Measurements from ENCODE around the gene APOBEC2.

The APOBEC2 gene

DNA sequence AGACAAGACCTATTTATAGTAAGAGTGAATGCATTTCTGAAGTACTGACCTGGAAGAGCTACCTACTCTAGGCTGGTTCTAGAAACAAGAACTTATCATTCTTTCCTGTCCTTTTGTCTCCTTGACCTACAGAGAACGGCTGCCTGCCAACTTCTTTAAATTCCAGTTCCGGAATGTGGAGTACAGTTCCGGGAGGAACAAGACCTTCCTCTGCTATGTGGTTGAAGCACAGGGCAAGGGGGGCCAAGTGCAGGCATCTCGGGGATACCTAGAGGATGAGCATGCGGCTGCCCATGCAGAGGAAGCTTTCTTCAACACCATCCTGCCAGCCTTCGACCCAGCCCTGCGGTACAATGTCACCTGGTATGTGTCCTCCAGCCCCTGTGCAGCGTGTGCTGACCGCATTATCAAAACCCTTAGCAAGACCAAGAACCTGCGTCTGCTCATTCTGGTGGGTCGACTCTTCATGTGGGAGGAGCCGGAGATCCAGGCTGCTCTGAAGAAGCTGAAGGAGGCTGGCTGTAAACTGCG, 8.3 kb downstream of the APOBEC2 start:
- Histone ChIP-seq H4K20me1 (ENCODE audit: insufficient read depth, low read length) (no peaks in the 10 kb centered on the region), H3K4me3 (ENCODE audit: low read depth in 1 of 2, low read length in 2 of 2) (no peak overlapping the region), H3K9ac (ENCODE audit: low read depth, low read length) (no peak overlapping the region), H3K27me3 (ENCODE audit: insufficient read depth, low read length, poor library complexity) (no peaks in the 10 kb centered on the region), H3K27ac (ENCODE audit: low read length) (no peak overlapping the region), H3K4me1 (ENCODE audit: insufficient read depth, low read length) (no peaks in the 10 kb centered on the region), H3K79me2 (ENCODE audit: insufficient read depth, low read length) (no peaks in the 10 kb centered on the region), H3K4me2 (ENCODE audit: insufficient read depth, low read length) (no peak overlapping the region), H2AFZ (ENCODE audit: low read depth, low read length) (no peak overlapping the region), H3K36me3 (ENCODE audit: insufficient read depth, low read length) (peaks cover 39% of the 10 kb centered on the region), H3K9me3 (ENCODE audit: insufficient read depth, low read length, severe bottlenecking) (no peaks in the 10 kb centered on the region)
- DNase-seq (no peak), ATAC-seq (ENCODE audit: insufficient read depth, low read depth) (no peak)
- no peak for TF ChIP-seq EZH2 (IDR thresholded peaks at IDR 0.05; ENCODE audit: borderline replicate concordance, low read depth, low read length, severe bottlenecking)
- TF ChIP-seq, protein P1, sequence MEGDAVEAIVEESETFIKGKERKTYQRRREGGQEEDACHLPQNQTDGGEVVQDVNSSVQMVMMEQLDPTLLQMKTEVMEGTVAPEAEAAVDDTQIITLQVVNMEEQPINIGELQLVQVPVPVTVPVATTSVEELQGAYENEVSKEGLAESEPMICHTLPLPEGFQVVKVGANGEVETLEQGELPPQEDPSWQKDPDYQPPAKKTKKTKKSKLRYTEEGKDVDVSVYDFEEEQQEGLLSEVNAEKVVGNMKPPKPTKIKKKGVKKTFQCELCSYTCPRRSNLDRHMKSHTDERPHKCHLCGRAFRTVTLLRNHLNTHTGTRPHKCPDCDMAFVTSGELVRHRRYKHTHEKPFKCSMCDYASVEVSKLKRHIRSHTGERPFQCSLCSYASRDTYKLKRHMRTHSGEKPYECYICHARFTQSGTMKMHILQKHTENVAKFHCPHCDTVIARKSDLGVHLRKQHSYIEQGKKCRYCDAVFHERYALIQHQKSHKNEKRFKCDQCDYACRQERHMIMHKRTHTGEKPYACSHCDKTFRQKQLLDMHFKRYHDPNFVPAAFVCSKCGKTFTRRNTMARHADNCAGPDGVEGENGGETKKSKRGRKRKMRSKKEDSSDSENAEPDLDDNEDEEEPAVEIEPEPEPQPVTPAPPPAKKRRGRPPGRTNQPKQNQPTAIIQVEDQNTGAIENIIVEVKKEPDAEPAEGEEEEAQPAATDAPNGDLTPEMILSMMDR (IDR thresholded peaks at IDR 0.05; ENCODE audit: borderline replicate concordance, extremely low read depth, low read length, poor library complexity, severe bottlenecking), result no peak

DNA sequence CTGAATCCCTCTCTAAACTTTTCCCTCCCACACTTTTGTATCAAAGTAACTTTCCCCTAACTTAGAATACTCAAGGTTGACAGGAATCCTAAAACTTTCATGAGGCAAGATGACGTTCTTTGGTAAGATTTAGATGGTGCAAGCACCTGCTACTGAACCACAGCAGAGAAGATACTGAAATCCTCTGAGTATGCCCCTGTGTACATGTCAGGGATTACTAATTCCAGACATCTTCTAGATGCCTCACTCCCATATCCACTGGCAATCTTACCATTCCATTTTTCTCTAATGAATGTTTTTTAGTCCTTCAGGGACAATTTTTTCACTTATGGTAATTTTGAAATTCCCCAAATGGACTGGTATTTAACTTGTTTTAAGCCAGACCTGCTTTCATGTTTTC, 9.1 kb downstream of the APOBEC2 start:
- no peak overlapping the region for H3K27ac ChIP-seq (ENCODE audit: low read length)
- H3K4me3 ChIP-seq (ENCODE audit: low read depth in 1 of 2, low read length in 2 of 2), result no peak overlapping the region
- no peak overlapping the region for H2AFZ ChIP-seq (ENCODE audit: low read depth, low read length)
- TF ChIP-seq, protein P1 (IDR thresholded peaks at IDR 0.05; ENCODE audit: borderline replicate concordance, extremely low read depth, low read length, poor library complexity, severe bottlenecking), result no peak
- TF ChIP-seq EZH2 (IDR thresholded peaks at IDR 0.05; ENCODE audit: borderline replicate concordance, low read depth, low read length, severe bottlenecking), result no peak
- no peak for DNase-seq
- H3K4me1 ChIP-seq (ENCODE audit: insufficient read depth, low read length), result peaks cover 2% of the 10 kb centered on the region; the same call in 1 of the 2 replicates
- peaks cover 45% of the 10 kb centered on the region for H3K36me3 ChIP-seq (ENCODE audit: insufficient read depth, low read length)
- no peaks in the 10 kb centered on the region for H4K20me1 ChIP-seq (ENCODE audit: insufficient read depth, low read length)
- H3K4me2 ChIP-seq (ENCODE audit: insufficient read depth, low read length), result no peak overlapping the region
- no peaks in the 10 kb centered on the region for H3K27me3 ChIP-seq (ENCODE audit: insufficient read depth, low read length, poor library complexity)
- no peaks in the 10 kb centered on the region for H3K9me3 ChIP-seq (ENCODE audit: insufficient read depth, low read length, severe bottlenecking)
- no peak overlapping the region for H3K9ac ChIP-seq (ENCODE audit: low read depth, low read length)
- 0 out of 2 replicates have a peak, but pooled peaks cover 2% of the 10 kb centered on the region for H3K79me2 ChIP-seq (ENCODE audit: insufficient read depth, low read length)
- ATAC-seq (ENCODE audit: insufficient read depth, low read depth), result no peak

DNA sequence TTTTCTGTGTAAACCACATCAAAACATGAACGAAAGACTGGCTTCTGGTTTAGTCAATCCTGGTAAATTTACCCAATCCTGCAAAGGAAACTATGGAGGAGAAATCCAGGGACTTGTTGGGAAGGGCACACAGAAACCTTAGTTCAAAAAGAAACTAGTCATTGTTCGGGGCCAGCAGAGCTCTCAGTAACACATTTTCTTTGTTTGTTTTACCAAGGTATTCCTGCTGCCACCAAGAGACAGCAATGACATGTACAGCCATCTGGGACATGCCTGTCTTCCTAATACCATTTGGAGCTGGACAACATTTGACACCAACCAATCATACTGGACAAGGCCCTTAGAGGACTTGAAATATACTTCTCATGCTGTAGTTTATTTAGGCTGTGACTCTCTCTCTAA, 10.9 kb downstream of the APOBEC2 start:
- H3K4me3 ChIP-seq (ENCODE audit: low read depth in 1 of 2, low read length in 2 of 2), result no peak overlapping the region
- no peak overlapping the region for H3K4me2 ChIP-seq (ENCODE audit: insufficient read depth, low read length)
- H4K20me1 ChIP-seq (ENCODE audit: insufficient read depth, low read length), result no peaks in the 10 kb centered on the region
- peaks cover 62% of the 10 kb centered on the region for H3K36me3 ChIP-seq (ENCODE audit: insufficient read depth, low read length)
- H3K79me2 ChIP-seq (ENCODE audit: insufficient read depth, low read length), result 0 out of 2 replicates have a peak, but pooled peaks cover 2% of the 10 kb centered on the region
- no peak overlapping the region for H3K9ac ChIP-seq (ENCODE audit: low read depth, low read length)
- DNase-seq (no peak), ATAC-seq (ENCODE audit: insufficient read depth, low read depth) (no peak)
- H3K4me1 ChIP-seq (ENCODE audit: insufficient read depth, low read length), result peaks cover 4% of the 10 kb centered on the region; the same call in 1 of the 2 replicates
- TF ChIP-seq, protein P1 (IDR thresholded peaks at IDR 0.05; ENCODE audit: borderline replicate concordance, extremely low read depth, low read length, poor library complexity, severe bottlenecking), result no peak
- no peak for TF ChIP-seq EZH2 (IDR thresholded peaks at IDR 0.05; ENCODE audit: borderline replicate concordance, low read depth, low read length, severe bottlenecking)
- no peak overlapping the region for H3K27ac ChIP-seq (ENCODE audit: low read length)
- H3K27me3 ChIP-seq (ENCODE audit: insufficient read depth, low read length, poor library complexity), result no peaks in the 10 kb centered on the region
- H3K9me3 ChIP-seq (ENCODE audit: insufficient read depth, low read length, severe bottlenecking), result no peaks in the 10 kb centered on the region
- no peak overlapping the region for H2AFZ ChIP-seq (ENCODE audit: low read depth, low read length)
